Stimulated activated CD4-positive, alpha-beta T cell treated with anti-CD3 and anti-CD28 coated beads, Interleukin-2, amount 100 ng/mL, for 4 hours (primary cell): ENCODE data around the gene PRRC2C.

Experiments used
- DNase-seq: peaks from one replicate; pipeline ENCODE4 v3.0.0-alpha.2; 2020; ENCODE audit warnings: low read depth

The PRRC2C gene

DNA sequence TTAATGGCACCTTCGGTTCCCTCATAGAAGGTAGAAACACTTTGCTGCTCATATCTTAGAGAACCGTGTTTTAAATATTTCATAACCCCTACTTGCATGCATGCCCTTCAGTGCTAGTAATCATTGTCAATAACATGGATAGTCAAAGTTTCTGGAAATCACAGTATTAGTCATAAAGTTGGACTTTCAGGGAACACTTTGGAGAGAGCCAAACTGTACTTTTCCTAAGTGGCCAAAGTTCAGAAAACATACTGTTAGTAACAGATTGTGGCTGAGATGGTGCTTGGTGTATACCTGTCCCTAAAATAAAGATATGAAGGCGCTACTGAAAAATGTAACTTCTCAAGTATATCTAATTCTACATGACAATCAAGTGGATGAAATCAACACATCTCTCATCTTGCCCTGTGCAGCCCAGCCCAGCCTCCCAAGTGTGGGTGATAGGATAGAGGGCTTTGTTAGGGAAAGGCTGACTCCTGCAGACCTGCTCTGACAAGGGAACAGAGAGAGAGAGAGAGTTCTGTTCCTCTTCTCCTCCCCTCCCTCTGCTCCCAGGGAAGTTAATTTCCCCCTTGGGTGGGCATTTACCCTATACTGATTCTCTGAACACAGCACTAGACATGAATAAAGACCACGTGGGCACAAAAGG is 152.7 kb downstream of the PRRC2C start:
- no peak for DNase-seq

DNA sequence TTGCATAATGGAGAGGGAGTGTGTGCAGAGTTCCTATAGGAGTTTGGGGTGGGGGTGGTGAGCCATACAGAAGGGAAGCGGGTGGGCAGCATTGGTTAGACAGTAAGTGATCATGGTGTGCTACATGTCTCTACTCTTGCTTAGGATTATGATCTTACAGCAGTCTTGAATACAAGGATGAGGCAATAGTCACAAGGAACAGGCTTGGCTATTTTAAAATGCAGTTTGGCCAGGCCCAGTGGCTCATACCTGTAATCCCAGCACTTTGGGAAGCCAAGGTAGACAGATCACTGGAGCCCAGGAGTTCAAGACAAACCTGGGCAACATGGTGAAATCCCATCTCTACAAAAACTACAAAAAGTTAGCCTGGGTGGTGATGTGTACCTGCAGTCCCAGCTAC is 154.9 kb downstream of the PRRC2C start:
- DNase-seq, result no peak

DNA sequence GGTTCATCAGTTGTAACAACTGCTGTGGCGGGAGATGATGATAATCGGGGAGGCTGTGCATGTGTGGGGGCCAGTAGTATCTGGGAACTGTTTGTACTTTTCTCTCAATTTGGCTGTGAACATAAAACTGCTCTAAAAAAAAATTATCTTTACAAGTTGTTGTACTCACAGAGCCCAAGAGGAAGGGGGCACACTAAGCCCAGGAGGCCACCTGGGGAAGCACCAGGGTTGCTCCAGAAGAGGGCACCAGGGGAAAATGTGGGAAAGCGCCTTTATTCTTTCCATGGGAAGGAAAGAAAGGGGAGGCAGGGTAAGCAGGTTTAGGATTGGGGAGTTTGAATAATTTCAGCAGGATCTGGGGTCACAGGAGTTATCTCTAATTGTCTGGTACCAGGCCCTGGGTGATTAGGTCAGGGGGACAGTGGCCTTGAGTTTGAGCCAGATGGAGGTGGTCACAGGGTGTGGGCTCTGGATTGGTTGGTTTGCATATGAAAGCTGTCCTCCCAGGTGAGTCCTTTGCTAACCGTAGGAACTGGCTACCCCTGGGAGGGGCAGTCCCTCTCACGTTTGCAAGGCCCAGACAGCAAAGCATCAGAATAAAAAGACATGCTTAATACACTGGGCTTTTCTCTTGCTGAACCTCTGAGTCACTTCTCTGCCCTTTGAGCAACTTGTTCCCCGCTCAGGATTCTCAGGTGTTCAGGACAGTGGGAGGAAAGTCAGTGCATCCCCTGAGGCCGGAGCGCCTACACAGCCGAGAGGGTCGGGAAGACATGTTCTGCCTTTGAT is 155.9 kb downstream of the PRRC2C start:
- DNase-seq, result no peak

DNA sequence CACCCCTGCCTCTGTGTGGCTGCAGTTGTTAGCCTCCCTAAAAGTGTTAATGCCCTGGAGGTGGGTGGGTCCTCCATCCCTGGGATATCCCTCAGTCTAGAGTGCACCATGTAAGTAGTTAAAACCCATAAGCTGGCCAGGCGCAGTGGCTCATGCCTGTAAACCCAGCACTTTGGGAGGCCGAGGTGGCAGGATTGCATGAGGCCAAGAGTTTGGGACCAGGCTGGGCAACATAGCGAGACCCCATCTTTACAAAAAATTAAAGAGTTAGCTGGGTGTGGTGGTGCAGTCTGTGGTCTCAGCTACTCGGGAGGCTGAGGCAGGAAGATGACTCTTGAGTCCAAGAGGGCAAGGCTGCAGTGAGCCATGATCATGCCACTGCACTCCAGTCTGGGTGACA is 156.9 kb downstream of the PRRC2C start:
- no peak for DNase-seq
